NCI-H2081 (cell line): Measurements from ENCODE around the gene CELF1.
"Not testable (repeated sequence)": the region's sequence is repeated elsewhere in the genome, so short reads cannot be mapped to it uniquely, and the experiment has no call there.

Experiments
- DNase-seq, 2 experiments: peaks; one replicate each; lab custom pipeline; 2025; lab: John Stamatoyannopoulos, UW

CELF1 gene

GRCh38 chr11:47538741-47539565 lies 14.0 kb downstream of the CELF1 start:
- peak; percentile 58 to 87 for DNase-seq

- no peak for DNase-seq
These were observed 16.0 kb downstream of the CELF1 start for GRCh38 chr11:47536915-47537314.

- DNase-seq, result no peak
These were observed 18.2 kb downstream of the CELF1 start for GRCh38 chr11:47534704-47535251.

- DNase-seq, result no peak
These were observed 19.2 kb downstream of the CELF1 start for GRCh38 chr11:47533690-47534151.

GRCh38 chr11:47532597-47533213 lies 20.2 kb downstream of the CELF1 start:
- DNase-seq, result peak in 1 of 2 experiments; percentile 21

GRCh38 chr11:47531666-47532065 lies 21.3 kb downstream of the CELF1 start:
- no peak for DNase-seq

GRCh38 chr11:47530721-47531120 lies 22.2 kb downstream of the CELF1 start:
- not testable (repeated sequence) for DNase-seq

- no peak for DNase-seq
These were observed 23.0 kb downstream of the CELF1 start for GRCh38 chr11:47529951-47530350.

- no peak for DNase-seq
These were observed 25.7 kb downstream of the CELF1 start for GRCh38 chr11:47527186-47527585.

- not testable (repeated sequence) for DNase-seq
These were observed 26.9 kb downstream of the CELF1 start for GRCh38 chr11:47526032-47526431.

- peak; percentile 41 to 56 for DNase-seq
These were observed 28.5 kb downstream of the CELF1 start for GRCh38 chr11:47524291-47524874.

- no peak for DNase-seq
These were observed 29.3 kb downstream of the CELF1 start for GRCh38 chr11:47523490-47524225.

- DNase-seq, result no peak
These were observed 34.5 kb downstream of the CELF1 start for GRCh38 chr11:47518212-47518964.

GRCh38 chr11:47516984-47517853 lies 35.7 kb downstream of the CELF1 start:
- no peak for DNase-seq

- DNase-seq, result no peak
These were observed 36.8 kb downstream of the CELF1 start for GRCh38 chr11:47516155-47516554.

GRCh38 chr11:47514825-47515647 lies 37.9 kb downstream of the CELF1 start:
- DNase-seq, result peak in 1 of 2 experiments; percentile 41

GRCh38 chr11:47512701-47513100 lies 40.2 kb downstream of the CELF1 start:
- DNase-seq, result no peak

- DNase-seq, result no peak
These were observed 41.0 kb downstream of the CELF1 start for GRCh38 chr11:47511917-47512316.

GRCh38 chr11:47510209-47510608 lies 42.7 kb downstream of the CELF1 start:
- no peak for DNase-seq
